ENCODE results near the gene GGT5.

GGT5 gene

GRCh38 chr22:24201681-24202614 is 42.9 kb downstream of the GGT5 start:
- POLR2A ChIA-PET: no interaction called here
- CTCF ChIA-PET: no interaction called here
- DNase-seq (ENCODE audit: extremely low spot score): no peak
- TF ChIP-seq FOXA1 (IDR thresholded peaks at IDR 0.05) (no peak), HDGF (IDR thresholded peaks at IDR 0.05; ENCODE audit: borderline replicate concordance) (no peak), ELF4 (IDR thresholded peaks at IDR 0.05) (no peak), ZNF384 (IDR thresholded peaks at IDR 0.05) (no peak), LEF1 (IDR thresholded peaks at IDR 0.05; ENCODE audit: borderline replicate concordance) (no peak), FOXK2 (IDR thresholded peaks at IDR 0.05) (no peak), CTBP1 (IDR thresholded peaks at IDR 0.05; ENCODE audit: borderline replicate concordance) (no peak), NFRKB (IDR thresholded peaks at IDR 0.05) (no peak)

- CTCF ChIA-PET: no interaction called here
- DNase-seq (ENCODE audit: extremely low spot score): no peak
- TF ChIP-seq FOXK2 (IDR thresholded peaks at IDR 0.05) (no peak), CTBP1 (IDR thresholded peaks at IDR 0.05; ENCODE audit: borderline replicate concordance) (no peak), ELF4 (IDR thresholded peaks at IDR 0.05) (no peak), FOXA1 (IDR thresholded peaks at IDR 0.05) (no peak), PKNOX1 (IDR thresholded peaks at IDR 0.05) (no peak), SUZ12 (IDR thresholded peaks at IDR 0.05) (no peak), NFRKB (IDR thresholded peaks at IDR 0.05) (no peak), TARDBP (IDR thresholded peaks at IDR 0.05) (no peak), LEF1 (IDR thresholded peaks at IDR 0.05; ENCODE audit: borderline replicate concordance) (no peak), FOXM1 (IDR thresholded peaks at IDR 0.05; ENCODE audit: borderline replicate concordance) (no peak), ZNF384 (IDR thresholded peaks at IDR 0.05) (no peak), HDGF (IDR thresholded peaks at IDR 0.05; ENCODE audit: borderline replicate concordance) (no peak), ARNT (IDR thresholded peaks at IDR 0.05) (no peak), L3MBTL2 (conservative IDR thresholded peaks at IDR 0.05) (no peak)
- POLR2A ChIA-PET: no interaction called here
Observed at GRCh38 chr22:24200619-24201212, 44.2 kb downstream of the GGT5 start.

- ChIA-PET POLR2A (no interaction called here), CTCF (interaction anchor here (1.0 kb wide), 2 partner anchors 10 to 49 kb away, joined by 3 to 4 read pairs; no protein-coding TSS in a partner anchor)
- TF ChIP-seq SP1 (IDR thresholded peaks at IDR 0.05) (no peak), CTBP1 (IDR thresholded peaks at IDR 0.05; ENCODE audit: borderline replicate concordance) (no peak), ARNT (IDR thresholded peaks at IDR 0.05) (no peak), TARDBP (IDR thresholded peaks at IDR 0.05) (no peak), PKNOX1 (IDR thresholded peaks at IDR 0.05) (no peak), NFRKB (IDR thresholded peaks at IDR 0.05) (no peak), L3MBTL2 (conservative IDR thresholded peaks at IDR 0.05) (no peak)
- no peak for DNase-seq (ENCODE audit: extremely low spot score)
Observed at GRCh38 chr22:24198682-24199052, 46.2 kb downstream of the GGT5 start.

- TF ChIP-seq SUZ12 (IDR thresholded peaks at IDR 0.05) (no peak), PKNOX1 (IDR thresholded peaks at IDR 0.05) (no peak), ZNF384 (IDR thresholded peaks at IDR 0.05) (no peak), ARNT (IDR thresholded peaks at IDR 0.05) (no peak), CTBP1 (IDR thresholded peaks at IDR 0.05; ENCODE audit: borderline replicate concordance) (no peak), FOXK2 (IDR thresholded peaks at IDR 0.05) (no peak), SP1 (IDR thresholded peaks at IDR 0.05) (no peak), NFRKB (IDR thresholded peaks at IDR 0.05) (no peak), TARDBP (IDR thresholded peaks at IDR 0.05) (no peak), FOXM1 (IDR thresholded peaks at IDR 0.05; ENCODE audit: borderline replicate concordance) (no peak), FOXA1 (IDR thresholded peaks at IDR 0.05) (no peak), HDGF (IDR thresholded peaks at IDR 0.05; ENCODE audit: borderline replicate concordance) (no peak), LEF1 (IDR thresholded peaks at IDR 0.05; ENCODE audit: borderline replicate concordance) (no peak), ELF4 (IDR thresholded peaks at IDR 0.05) (no peak), BHLHE40 (IDR thresholded peaks at IDR 0.05; ENCODE audit: borderline replicate concordance) (no peak), L3MBTL2 (conservative IDR thresholded peaks at IDR 0.05) (no peak)
- ChIA-PET CTCF (interaction anchor here (0.6 kb wide), 1 partner anchor 282 kb away, joined by 4 read pairs; no protein-coding TSS in a partner anchor), POLR2A (no interaction called here)
- DNase-seq (ENCODE audit: extremely low spot score): no peak
Observed at GRCh38 chr22:24191893-24192292, 53.0 kb downstream of the GGT5 start.

- ChIA-PET POLR2A (no interaction called here), CTCF (interaction anchor here (0.6 kb wide), 2 partner anchors 282 to 336 kb away, joined by 4 read pairs; no protein-coding TSS in a partner anchor)
- DNase-seq (ENCODE audit: extremely low spot score): no peak
- TF ChIP-seq SP1 (IDR thresholded peaks at IDR 0.05): no peak
- TF ChIP-seq BHLHE40 (IDR thresholded peaks at IDR 0.05; ENCODE audit: borderline replicate concordance): no peak
- TF ChIP-seq PKNOX1 (IDR thresholded peaks at IDR 0.05): no peak
- no peak for TF ChIP-seq ELF4 (IDR thresholded peaks at IDR 0.05)
- no peak for TF ChIP-seq SUZ12 (IDR thresholded peaks at IDR 0.05)
- TF ChIP-seq FOXM1 (IDR thresholded peaks at IDR 0.05; ENCODE audit: borderline replicate concordance): no peak
- no peak for TF ChIP-seq HDGF (IDR thresholded peaks at IDR 0.05; ENCODE audit: borderline replicate concordance)
- TF ChIP-seq TARDBP (IDR thresholded peaks at IDR 0.05): no peak
- no peak for TF ChIP-seq ZNF384 (IDR thresholded peaks at IDR 0.05)
- no peak for TF ChIP-seq LEF1 (IDR thresholded peaks at IDR 0.05; ENCODE audit: borderline replicate concordance)
- TF ChIP-seq L3MBTL2 (conservative IDR thresholded peaks at IDR 0.05): no peak
- TF ChIP-seq NFRKB (IDR thresholded peaks at IDR 0.05): no peak
- no peak for TF ChIP-seq ARNT (IDR thresholded peaks at IDR 0.05)
- TF ChIP-seq CTBP1 (IDR thresholded peaks at IDR 0.05; ENCODE audit: borderline replicate concordance): no peak
- TF ChIP-seq FOXA1 (IDR thresholded peaks at IDR 0.05): no peak
- TF ChIP-seq FOXK2 (IDR thresholded peaks at IDR 0.05): no peak
Observed at GRCh38 chr22:24191381-24191841, 53.5 kb downstream of the GGT5 start.

All from HEK293T (cell line).